ENCODE data around the gene PKIG. TPM values are rescaled to one million over a fixed set of nuclear protein-coding genes. Genes with fewer than 3 reads are reported as not detected.
A peak's percentile ranks its signal among the peaks of the same experiment; 100 is the strongest.

The PKIG gene
- total and polyA plus RNA-seq, 9 donors, result 40.5 to 53.3 (median 45.4) TPM

- Histone ChIP-seq H3K27ac (ENCODE audit: low read length) (no peak overlapping the region), H3K4me3 (ENCODE audit: low read length) (no peak overlapping the region), H3K27me3 (ENCODE audit: control insufficient read depth, insufficient read depth, low read length) (no peaks in the 10 kb centered on the region), H3K4me1 (ENCODE audit: control insufficient read depth, insufficient read depth, low read length) (peaks cover 22% of the 10 kb centered on the region), H3K9me3 (replicated peaks; ENCODE audit: control insufficient read depth, low read depth, low read length) (no peaks in the 10 kb centered on the region), H3K36me3 (ENCODE audit: control insufficient read depth, insufficient read depth, low read length) (peaks cover 22% of the 10 kb centered on the region)
- DNase-seq, result no peak
- WGBS (ENCODE audit: insufficient coverage), result 96% methylated on average over 6 of the region's 9 CpGs
These were observed 8.8 kb downstream of the PKIG start for GRCh38 chr20:44590980-44591778.

- WGBS (ENCODE audit: insufficient coverage), result 83% methylated on average over 1 of the region's 3 CpGs
- Histone ChIP-seq H3K27me3 (ENCODE audit: control insufficient read depth, insufficient read depth, low read length) (no peaks in the 10 kb centered on the region), H3K36me3 (ENCODE audit: control insufficient read depth, insufficient read depth, low read length) (peaks cover 24% of the 10 kb centered on the region), H3K4me1 (ENCODE audit: control insufficient read depth, insufficient read depth, low read length) (peaks cover 12% of the 10 kb centered on the region), H3K27ac (ENCODE audit: low read length) (no peak overlapping the region), H3K4me3 (ENCODE audit: low read length) (no peak overlapping the region), H3K9me3 (replicated peaks; ENCODE audit: control insufficient read depth, low read depth, low read length) (no peaks in the 10 kb centered on the region)
- no peak for DNase-seq
These were observed 10.0 kb downstream of the PKIG start for GRCh38 chr20:44592366-44592765.

- H3K9me3 ChIP-seq (replicated peaks; ENCODE audit: control insufficient read depth, low read depth, low read length), result no peaks in the 10 kb centered on the region
- no CpG with 5 or more reads among the region's 2 CpGs for WGBS (ENCODE audit: insufficient coverage)
- peaks cover 19% of the 10 kb centered on the region for H3K4me1 ChIP-seq (ENCODE audit: control insufficient read depth, insufficient read depth, low read length)
- peaks cover 24% of the 10 kb centered on the region for H3K36me3 ChIP-seq (ENCODE audit: control insufficient read depth, insufficient read depth, low read length)
- H3K27ac ChIP-seq (ENCODE audit: low read length), result no peak overlapping the region
- DNase-seq, result no peak
- H3K27me3 ChIP-seq (ENCODE audit: control insufficient read depth, insufficient read depth, low read length), result no peaks in the 10 kb centered on the region
- no peak overlapping the region for H3K4me3 ChIP-seq (ENCODE audit: low read length)
These were observed 11.4 kb downstream of the PKIG start for GRCh38 chr20:44593751-44594150.

GRCh38 chr20:44594730-44595129 lies 12.4 kb downstream of the PKIG start:
- Histone ChIP-seq H3K27me3 (ENCODE audit: control insufficient read depth, insufficient read depth, low read length) (no peaks in the 10 kb centered on the region), H3K27ac (ENCODE audit: low read length) (no peak overlapping the region), H3K4me1 (ENCODE audit: control insufficient read depth, insufficient read depth, low read length) (peaks cover 24% of the 10 kb centered on the region), H3K36me3 (ENCODE audit: control insufficient read depth, insufficient read depth, low read length) (peaks cover 24% of the 10 kb centered on the region), H3K4me3 (ENCODE audit: low read length) (no peak overlapping the region), H3K9me3 (replicated peaks; ENCODE audit: control insufficient read depth, low read depth, low read length) (no peaks in the 10 kb centered on the region)
- no CpG with 5 or more reads among the region's 1 CpG for WGBS (ENCODE audit: insufficient coverage)
- DNase-seq, result peak; percentile 53

GRCh38 chr20:44596010-44596409 lies 13.6 kb downstream of the PKIG start:
- H3K4me1 ChIP-seq (ENCODE audit: control insufficient read depth, insufficient read depth, low read length), result peaks cover 36% of the 10 kb centered on the region
- no peaks in the 10 kb centered on the region for H3K9me3 ChIP-seq (replicated peaks; ENCODE audit: control insufficient read depth, low read depth, low read length)
- no peak overlapping the region for H3K27ac ChIP-seq (ENCODE audit: low read length)
- no peak for DNase-seq
- 89% methylated on average over 4 of the region's 4 CpGs for WGBS (ENCODE audit: insufficient coverage)
- H3K36me3 ChIP-seq (ENCODE audit: control insufficient read depth, insufficient read depth, low read length), result peaks cover 13% of the 10 kb centered on the region
- H3K27me3 ChIP-seq (ENCODE audit: control insufficient read depth, insufficient read depth, low read length), result no peaks in the 10 kb centered on the region
- no peak overlapping the region for H3K4me3 ChIP-seq (ENCODE audit: low read length)

GRCh38 chr20:44596876-44597275 lies 14.5 kb downstream of the PKIG start:
- Histone ChIP-seq H3K36me3 (ENCODE audit: control insufficient read depth, insufficient read depth, low read length) (peaks cover 7% of the 10 kb centered on the region), H3K9me3 (replicated peaks; ENCODE audit: control insufficient read depth, low read depth, low read length) (no peaks in the 10 kb centered on the region), H3K27ac (ENCODE audit: low read length) (no peak overlapping the region), H3K27me3 (ENCODE audit: control insufficient read depth, insufficient read depth, low read length) (no peaks in the 10 kb centered on the region), H3K4me3 (ENCODE audit: low read length) (no peak overlapping the region), H3K4me1 (ENCODE audit: control insufficient read depth, insufficient read depth, low read length) (peaks cover 45% of the 10 kb centered on the region)
- no peak for DNase-seq
- no CpG with 5 or more reads among the region's 3 CpGs for WGBS (ENCODE audit: insufficient coverage)

GRCh38 chr20:44597516-44597915 lies 15.1 kb downstream of the PKIG start:
- no peak for DNase-seq
- Histone ChIP-seq H3K27ac (ENCODE audit: low read length) (peak overlapping the region; percentile 70), H3K27me3 (ENCODE audit: control insufficient read depth, insufficient read depth, low read length) (no peaks in the 10 kb centered on the region), H3K4me1 (ENCODE audit: control insufficient read depth, insufficient read depth, low read length) (peaks cover 48% of the 10 kb centered on the region), H3K36me3 (ENCODE audit: control insufficient read depth, insufficient read depth, low read length) (peaks cover 2% of the 10 kb centered on the region), H3K9me3 (replicated peaks; ENCODE audit: control insufficient read depth, low read depth, low read length) (no peaks in the 10 kb centered on the region), H3K4me3 (ENCODE audit: low read length) (no peak overlapping the region)
- WGBS (ENCODE audit: insufficient coverage), result 87% methylated on average over 3 of the region's 4 CpGs

GRCh38 chr20:44597930-44598329 lies 15.6 kb downstream of the PKIG start:
- Histone ChIP-seq H3K4me3 (ENCODE audit: low read length) (no peak overlapping the region), H3K4me1 (ENCODE audit: control insufficient read depth, insufficient read depth, low read length) (peaks cover 48% of the 10 kb centered on the region), H3K27me3 (ENCODE audit: control insufficient read depth, insufficient read depth, low read length) (no peaks in the 10 kb centered on the region), H3K36me3 (ENCODE audit: control insufficient read depth, insufficient read depth, low read length) (peaks cover 2% of the 10 kb centered on the region), H3K27ac (ENCODE audit: low read length) (peak overlapping the region; percentile 70), H3K9me3 (replicated peaks; ENCODE audit: control insufficient read depth, low read depth, low read length) (no peaks in the 10 kb centered on the region)
- WGBS (ENCODE audit: insufficient coverage), result 22% methylated on average over 4 of the region's 4 CpGs
- no peak for DNase-seq

GRCh38 chr20:44598423-44599305 lies 16.3 kb downstream of the PKIG start:
- H3K27me3 ChIP-seq (ENCODE audit: control insufficient read depth, insufficient read depth, low read length), result no peaks in the 10 kb centered on the region
- peak; percentile 41 for DNase-seq
- WGBS (ENCODE audit: insufficient coverage), result 35% methylated on average over 2 of the region's 4 CpGs
- no peak overlapping the region for H3K4me3 ChIP-seq (ENCODE audit: low read length)
- peaks cover 48% of the 10 kb centered on the region for H3K4me1 ChIP-seq (ENCODE audit: control insufficient read depth, insufficient read depth, low read length)
- H3K9me3 ChIP-seq (replicated peaks; ENCODE audit: control insufficient read depth, low read depth, low read length), result no peaks in the 10 kb centered on the region
- peak overlapping the region; percentile 70 for H3K27ac ChIP-seq (ENCODE audit: low read length)
- peaks cover 2% of the 10 kb centered on the region for H3K36me3 ChIP-seq (ENCODE audit: control insufficient read depth, insufficient read depth, low read length)

- Histone ChIP-seq H3K27ac (ENCODE audit: low read length) (peak overlapping the region; percentile 91), H3K27me3 (ENCODE audit: control insufficient read depth, insufficient read depth, low read length) (no peaks in the 10 kb centered on the region), H3K36me3 (ENCODE audit: control insufficient read depth, insufficient read depth, low read length) (peaks cover 2% of the 10 kb centered on the region), H3K4me3 (ENCODE audit: low read length) (no peak overlapping the region), H3K4me1 (ENCODE audit: control insufficient read depth, insufficient read depth, low read length) (peaks cover 45% of the 10 kb centered on the region), H3K9me3 (replicated peaks; ENCODE audit: control insufficient read depth, low read depth, low read length) (no peaks in the 10 kb centered on the region)
- no CpG with 5 or more reads among the region's 1 CpG for whole genome bisulfite sequencing (ENCODE audit: insufficient coverage)
- DNase-seq, result no peak
These were observed 17.3 kb downstream of the PKIG start for GRCh38 chr20:44599715-44600114.

Measured in muscle of leg (tissue), 11 donors.